ENCODE measurements around the gene PIEZO2.

DNA sequence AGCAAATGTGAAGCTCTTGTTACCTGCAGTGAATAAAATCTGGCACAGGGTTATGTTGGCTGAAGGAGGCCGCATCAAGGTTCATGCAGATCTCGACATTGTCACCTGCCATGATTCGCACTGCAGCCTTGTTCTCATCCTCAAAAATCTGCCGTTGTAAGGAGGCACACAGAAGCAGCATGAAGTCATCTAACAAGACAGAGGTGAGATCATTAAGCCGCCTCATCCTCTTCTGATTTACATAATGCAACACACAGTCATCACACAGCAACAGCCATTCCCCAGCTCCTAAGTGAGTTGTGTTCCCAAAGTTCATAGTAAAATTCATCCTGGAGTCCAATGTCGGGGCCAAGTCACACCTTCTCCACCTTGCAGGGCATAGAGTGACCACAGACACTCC, 391.4 kb downstream of the PIEZO2 start:
- no peak for TF ChIP-seq CTCF (IDR thresholded peaks at IDR 0.05)
- no peak for TF ChIP-seq EZH2 (IDR thresholded peaks at IDR 0.05; ENCODE audit: borderline replicate concordance, insufficient read depth, low read depth, low read length, poor library complexity, severe bottlenecking)

All from B cell (primary cell).